GM12875 (cell line): Measurements from ENCODE around the gene CAP1.
"Not testable (repeated sequence)": the region's sequence is repeated elsewhere in the genome, so short reads cannot be mapped to it uniquely, and the experiment has no call there.

Experiments used
- H3K4me3 ChIP-seq: one replicate; pipeline ENCODE4 v1.5.1; 2011; ENCODE audit warnings: low read depth, low read length, control low read depth
- CTCF ChIP-seq: IDR thresholded peaks from 2 replicates; pipeline ENCODE4 v1.5.1; 2011; ENCODE audit warnings: low read depth, mild to moderate bottlenecking, control low read depth, inconsistent platforms, low read length, moderate library complexity, borderline replicate concordance; ENCODE audit not compliant: insufficient read depth

Gene CAP1

GRCh38 chr1:40003156-40004093 is 37.1 kb upstream of the CAP1 start:
- H3K4me3 ChIP-seq = no peak overlapping the region

DNA sequence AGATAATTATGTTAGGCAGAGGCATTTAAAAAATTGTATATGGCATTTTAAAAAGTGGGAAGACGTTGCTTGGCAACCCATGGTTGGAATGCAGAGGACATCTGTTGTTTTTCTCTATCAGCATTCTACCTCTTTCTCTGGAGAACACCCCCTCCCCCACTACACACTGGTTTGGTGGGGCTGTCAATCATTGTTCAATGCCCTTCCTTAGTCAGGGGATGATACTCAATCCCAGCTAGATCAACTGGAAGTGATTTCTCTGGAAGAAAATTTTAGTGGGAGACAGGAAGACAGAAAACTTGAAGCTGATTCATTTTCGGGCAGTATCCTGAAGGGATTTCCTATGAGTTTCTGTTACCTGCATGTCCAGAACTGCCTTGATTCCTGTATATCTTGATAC is 35.7 kb upstream of the CAP1 start:
- no peak for TF ChIP-seq CTCF
- no peak overlapping the region for H3K4me3 ChIP-seq

More at GRCh38 chr1:40003156-40004093, 37.1 kb upstream of the CAP1 start:
- TF ChIP-seq CTCF = no peak

DNA sequence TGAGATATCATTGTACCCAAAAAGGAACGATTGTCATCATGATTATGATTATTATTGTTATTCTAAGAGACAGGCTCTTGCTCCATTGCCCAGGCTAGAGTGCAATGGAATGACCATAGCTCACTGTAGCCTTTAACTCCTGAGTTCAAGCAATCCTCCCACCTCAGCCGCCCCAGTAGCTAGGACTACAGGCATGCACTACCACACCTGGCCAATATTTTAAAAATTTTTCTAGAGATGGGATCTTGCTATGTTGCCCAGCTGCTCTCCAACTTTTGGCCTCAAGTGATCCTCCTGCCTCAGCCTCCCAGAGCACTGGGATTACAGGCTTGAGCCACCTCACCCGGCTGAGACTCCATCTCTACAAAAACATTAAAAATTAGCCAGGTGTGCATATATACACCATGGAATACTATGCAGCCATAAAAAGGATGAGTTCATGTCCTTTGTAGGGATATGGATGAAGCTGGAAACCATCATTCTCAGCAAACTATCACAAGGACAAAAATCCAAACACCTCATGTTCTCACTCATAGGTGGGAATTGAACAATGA is 33.0 kb upstream of the CAP1 start:
- H3K4me3 ChIP-seq = not testable (repeated sequence)

GRCh38 chr1:40011198-40011597 is 29.3 kb upstream of the CAP1 start:
- no peak for TF ChIP-seq CTCF
- no peak overlapping the region for H3K4me3 ChIP-seq

GRCh38 chr1:40014253-40014706 is 26.2 kb upstream of the CAP1 start:
- no peak for TF ChIP-seq CTCF
- no peak overlapping the region for H3K4me3 ChIP-seq

- TF ChIP-seq CTCF = no peak
- H3K4me3 ChIP-seq = no peak overlapping the region
These were observed 25.5 kb upstream of the CAP1 start for GRCh38 chr1:40014812-40015594.

DNA sequence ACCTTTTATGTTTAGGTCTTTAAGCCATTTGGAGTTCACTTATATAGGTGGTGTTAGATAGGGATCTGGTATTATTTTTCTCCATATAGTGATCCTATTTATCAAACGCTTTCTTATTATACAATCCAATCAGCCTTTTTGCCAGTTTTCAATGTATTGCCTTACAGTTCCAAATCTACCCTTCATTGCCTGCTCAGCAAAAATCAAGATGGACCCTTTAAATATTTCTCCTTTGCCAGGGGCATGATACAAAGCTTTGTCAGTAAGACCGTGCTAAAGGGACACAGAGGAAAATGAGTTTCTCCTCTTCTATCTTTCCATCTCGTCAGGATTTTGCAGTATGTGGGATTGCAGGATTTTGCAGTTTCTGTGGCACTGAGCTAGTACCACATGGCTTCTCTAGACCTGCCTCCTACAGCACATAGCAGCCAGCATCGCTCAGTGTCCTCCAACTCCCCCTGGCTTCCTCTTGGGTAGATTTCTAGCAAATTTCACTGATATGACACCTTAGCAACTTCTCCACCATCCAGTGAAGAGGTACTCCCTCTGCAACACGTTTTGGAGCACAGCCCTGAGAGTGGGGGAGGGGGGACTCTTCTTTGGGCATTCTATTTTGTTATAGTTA is 22.5 kb upstream of the CAP1 start:
- H3K4me3 ChIP-seq = no peak overlapping the region
- TF ChIP-seq CTCF = no peak
